Activated T-helper 9 cell treated with anti-CD3 and anti-CD28 coated beads, Interleukin-2, amount 50 U/mL, for 16 hours (primary cell): ENCODE data around the gene TLK2.
"Not testable (repeated sequence)": the region's sequence is repeated elsewhere in the genome, so short reads cannot be mapped to it uniquely, and the experiment has no call there.

ENCODE experiments used
- DNase-seq: peaks from one replicate; pipeline ENCODE4 v3.0.0-alpha.2; 2020; ENCODE audit warnings: low read depth

The TLK2 gene

DNA sequence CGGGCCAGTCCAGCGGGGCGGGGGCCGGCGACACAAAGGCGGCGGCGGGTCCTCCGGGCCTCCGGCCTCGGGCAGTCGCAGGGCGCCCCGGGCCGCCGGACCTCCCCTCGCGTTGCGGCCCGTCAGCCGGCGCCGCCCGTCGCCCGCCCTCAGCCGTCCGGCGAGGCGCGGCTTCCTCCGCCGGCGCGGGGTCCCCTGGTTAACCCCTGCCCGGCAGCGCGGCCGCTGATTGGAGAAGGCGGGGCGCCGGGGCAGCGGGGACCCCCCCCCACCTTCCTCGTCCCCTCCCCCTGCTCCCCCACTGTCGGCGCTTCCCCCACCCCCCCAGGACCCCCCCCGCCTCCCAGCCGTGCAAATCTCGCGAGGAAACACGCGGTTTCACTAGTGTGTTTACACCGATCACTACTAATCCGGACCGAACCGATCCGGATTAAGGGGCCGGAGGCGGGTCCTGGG lies at the start of gene TLK2:
TLK2 (plus strand) TSS at position 402 of the 456 bp plus-strand sequence. CDS start 2,301 bp downstream, outside the sequence.
- DNase-seq, result peak; percentile 69

- DNase-seq, result not testable (repeated sequence)
These were observed 43.4 kb upstream of the TLK2 start for GRCh38 chr17:62435251-62435650.

GRCh38 chr17:62441181-62441580 lies 37.4 kb upstream of the TLK2 start:
- not testable (repeated sequence) for DNase-seq

- no peak for DNase-seq
These were observed 34.6 kb upstream of the TLK2 start for GRCh38 chr17:62444063-62444462.

- DNase-seq, result not testable (repeated sequence)
These were observed 32.8 kb upstream of the TLK2 start for GRCh38 chr17:62445791-62446190.

GRCh38 chr17:62452195-62452594 lies 26.4 kb upstream of the TLK2 start:
- DNase-seq, result not testable (repeated sequence)

DNA sequence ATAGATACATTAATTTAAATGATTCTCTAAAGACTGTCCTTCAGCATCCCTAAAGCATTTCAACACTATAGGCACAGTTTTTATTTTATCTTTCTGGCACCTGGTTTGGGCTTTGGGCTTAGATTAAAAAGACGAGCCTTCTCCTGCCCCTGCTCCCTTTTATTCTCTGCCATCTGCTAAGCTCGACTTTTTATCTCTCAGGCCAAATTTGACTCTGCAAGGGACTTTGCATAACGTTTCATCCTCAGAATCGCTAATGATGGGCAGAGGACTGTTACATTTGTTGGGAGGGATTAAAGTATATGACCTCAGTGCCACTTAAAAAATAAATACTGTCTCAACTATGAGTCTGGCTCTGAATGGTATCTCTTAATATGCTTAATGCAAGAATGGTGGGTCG lies 25.6 kb upstream of the TLK2 start:
- DNase-seq, result not testable (repeated sequence)

- DNase-seq, result not testable (repeated sequence)
These were observed 25.0 kb upstream of the TLK2 start for GRCh38 chr17:62453656-62454055.

DNA sequence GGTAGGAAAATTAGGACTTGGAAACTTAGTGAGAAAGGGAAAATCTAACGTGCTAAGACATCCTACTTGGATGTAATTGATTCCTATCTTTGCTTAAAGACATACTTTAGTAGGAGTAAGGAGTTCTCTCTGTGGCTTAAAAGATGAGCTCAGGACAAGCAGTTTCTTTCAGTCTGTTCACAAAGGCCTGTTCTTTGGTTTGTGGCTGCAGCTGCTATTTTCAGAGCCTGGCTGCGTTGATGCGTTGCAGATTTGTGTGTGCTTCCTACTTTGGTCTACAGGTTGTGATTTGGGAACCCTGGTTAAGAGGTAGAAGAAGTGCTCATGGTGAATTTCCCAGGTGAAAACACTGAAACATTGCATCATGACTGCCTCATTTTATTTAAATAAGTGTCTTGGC lies 24.5 kb upstream of the TLK2 start:
- not testable (repeated sequence) for DNase-seq

GRCh38 chr17:62456016-62456415 lies 22.6 kb upstream of the TLK2 start:
- no peak for DNase-seq

DNA sequence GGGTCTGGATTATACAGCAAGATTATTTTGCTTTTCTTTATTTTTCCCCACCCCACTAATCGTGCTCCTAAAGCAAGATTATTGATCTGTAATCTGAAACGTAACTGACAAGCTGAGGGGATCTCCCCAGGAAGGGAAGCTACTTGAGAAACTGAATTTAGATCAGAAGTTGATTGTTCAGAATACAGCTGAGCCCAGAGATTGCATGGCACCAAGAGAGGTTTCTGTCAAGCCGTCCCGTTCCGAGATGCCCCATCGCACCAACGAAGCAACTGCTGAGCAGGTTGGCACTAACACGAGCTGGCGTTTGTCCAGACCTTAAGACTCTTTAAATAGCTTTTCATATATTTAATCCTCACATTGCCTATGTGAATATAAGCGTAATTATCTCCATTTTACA lies 20.1 kb upstream of the TLK2 start:
- DNase-seq, result not testable (repeated sequence)

GRCh38 chr17:62464422-62464821 lies 14.2 kb upstream of the TLK2 start:
- not testable (repeated sequence) for DNase-seq

GRCh38 chr17:62465271-62465670 lies 13.4 kb upstream of the TLK2 start:
- not testable (repeated sequence) for DNase-seq

GRCh38 chr17:62470666-62471379 lies 7.8 kb upstream of the TLK2 start:
- DNase-seq, result peak; percentile 58

DNA sequence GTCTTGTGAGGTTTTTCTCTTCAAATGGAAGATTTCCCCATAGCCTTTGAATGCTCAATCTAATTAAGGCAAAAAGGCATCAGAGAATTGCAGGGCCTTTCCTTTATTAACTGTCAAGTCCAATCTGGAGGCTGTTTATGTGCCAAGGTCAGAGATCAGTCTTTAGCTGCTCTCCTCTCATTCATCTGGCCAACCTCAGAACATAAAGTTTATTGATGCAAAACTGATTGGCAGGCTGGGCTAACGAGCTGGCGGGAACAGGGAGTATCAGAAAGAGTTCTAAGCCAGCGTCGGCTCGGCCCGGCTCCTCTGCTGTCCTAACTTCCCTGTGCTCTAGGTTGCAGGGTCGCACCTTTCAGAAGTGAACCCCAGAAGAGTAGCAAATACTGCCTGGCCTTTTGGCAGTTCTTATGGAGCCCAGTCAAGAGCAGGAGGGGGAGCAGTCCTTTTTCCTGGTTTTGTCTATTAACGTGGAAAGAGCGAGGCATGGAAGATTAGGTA lies 7.2 kb upstream of the TLK2 start:
- DNase-seq, result not testable (repeated sequence)

- DNase-seq, result not testable (repeated sequence)
These were observed 5.3 kb upstream of the TLK2 start for GRCh38 chr17:62473030-62473982.

DNA sequence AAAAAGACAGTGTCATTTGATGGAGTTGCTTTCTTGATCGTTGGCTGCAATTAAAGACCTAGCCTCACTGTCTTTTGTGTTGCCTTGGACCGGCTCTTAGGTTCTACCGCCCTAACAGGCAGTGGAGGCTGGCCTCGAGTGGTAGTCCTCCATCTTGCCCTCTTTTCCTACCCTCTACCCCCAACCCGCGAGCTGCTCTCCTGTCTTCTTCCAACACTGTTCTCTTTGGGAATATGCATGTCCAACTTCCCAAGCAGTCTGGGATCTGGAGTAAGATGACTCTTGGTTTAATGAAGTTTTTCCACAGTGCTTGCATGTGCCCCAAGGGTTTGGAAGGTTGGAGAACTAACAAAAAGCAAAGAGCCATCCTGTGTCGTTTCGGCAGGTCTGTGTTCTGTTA lies 1.5 kb upstream of the TLK2 start:
- DNase-seq, result not testable (repeated sequence)

DNA sequence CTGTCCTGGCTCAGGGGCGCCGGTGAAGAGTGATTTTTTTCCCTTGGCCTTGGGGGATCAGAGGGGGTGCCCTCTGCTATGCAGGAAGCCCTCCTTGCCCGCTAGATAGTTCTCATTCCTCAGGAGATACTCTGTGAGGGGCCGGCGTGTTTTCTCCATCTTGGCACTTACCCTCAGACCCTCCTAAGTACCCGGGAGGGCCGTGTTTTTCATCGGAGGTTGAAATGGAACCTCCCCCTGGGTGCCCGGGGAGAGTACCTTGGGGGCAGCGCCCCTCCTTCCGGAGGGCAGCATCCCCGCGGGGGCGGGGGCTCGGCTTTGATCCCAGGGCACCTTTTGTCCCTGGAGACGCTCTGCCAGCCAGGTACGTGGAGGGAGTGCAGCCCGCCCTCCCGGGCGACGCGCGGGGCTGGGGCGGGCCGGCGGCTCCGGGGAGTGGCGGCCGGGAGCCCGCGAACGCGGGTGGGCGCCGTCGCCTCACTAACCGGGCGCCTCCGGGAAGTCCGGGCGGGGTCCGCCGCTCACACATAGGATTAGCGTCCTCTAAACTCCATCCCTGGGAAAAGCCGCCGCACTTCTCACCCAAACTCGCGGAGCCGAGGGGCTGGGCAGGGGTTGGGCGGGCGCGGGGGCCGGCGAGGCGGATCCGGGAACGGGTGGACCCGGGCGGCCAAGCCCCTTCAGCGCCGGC lies 762 bp upstream of the TLK2 start:
- DNase-seq, result peak; percentile 22

- peak; percentile 43 for DNase-seq
These were observed 434 bp downstream of the TLK2 start for GRCh38 chr17:62478880-62479638.

DNA sequence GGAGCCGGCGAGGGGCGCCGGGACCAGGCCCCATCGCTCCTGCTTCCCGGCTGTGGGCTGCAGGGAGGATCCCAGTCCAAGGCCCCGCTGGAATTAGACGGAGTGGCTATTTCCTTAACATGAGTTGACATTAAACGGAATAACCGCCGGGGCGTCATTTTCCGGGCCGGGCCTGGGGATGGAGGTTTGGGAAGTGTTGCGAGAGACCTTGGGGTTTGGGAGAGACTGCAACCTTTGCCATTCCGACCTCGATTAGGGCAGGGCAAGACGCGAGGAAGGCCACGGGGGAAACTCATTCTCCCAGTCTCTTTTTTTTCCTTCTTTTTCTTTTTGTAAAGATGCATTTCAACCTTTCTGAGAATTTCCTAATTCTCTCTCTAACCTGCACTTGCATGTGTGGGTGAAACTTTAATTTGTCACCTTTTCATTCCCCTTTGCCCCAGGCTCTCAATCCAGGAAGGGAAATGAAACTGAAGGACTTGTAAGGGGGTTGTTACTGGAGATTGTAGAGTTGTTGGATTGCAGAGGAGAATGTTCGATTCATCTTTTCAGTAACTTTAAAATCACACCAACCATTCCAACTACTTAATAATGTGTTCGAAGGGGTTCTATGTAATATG lies 1.1 kb downstream of the TLK2 start:
- not testable (repeated sequence) for DNase-seq

- DNase-seq, result not testable (repeated sequence)
These were observed 3.9 kb downstream of the TLK2 start for GRCh38 chr17:62482553-62482952.
